HG03565 (cell line): ENCODE measurements around the gene CFAP65.

Source experiments
- ATAC-seq: cut with Tn5 transposase; IDR thresholded peaks from one replicate; pipeline ENCODE4 v1.9.1; 2021; ENCODE audit warnings: mild to moderate bottlenecking, moderate library complexity; ENCODE audit not compliant: unreplicated experiment

The CFAP65 gene

GRCh38 chr2:219017201-219017931 lies 23.9 kb downstream of the CFAP65 start:
- ATAC-seq, result no peak

- no peak for ATAC-seq
Measured at GRCh38 chr2:219016721-219017120, 24.6 kb downstream of the CFAP65 start.

- no peak for ATAC-seq
Measured at GRCh38 chr2:219010873-219011272, 30.4 kb downstream of the CFAP65 start.

- no peak for ATAC-seq
Measured at GRCh38 chr2:219010162-219010756, 31.1 kb downstream of the CFAP65 start.

- no peak for ATAC-seq
Measured at GRCh38 chr2:219009294-219009693, 32.0 kb downstream of the CFAP65 start.

- no peak for ATAC-seq
Measured at GRCh38 chr2:219003979-219004378, 37.3 kb downstream of the CFAP65 start.

DNA sequence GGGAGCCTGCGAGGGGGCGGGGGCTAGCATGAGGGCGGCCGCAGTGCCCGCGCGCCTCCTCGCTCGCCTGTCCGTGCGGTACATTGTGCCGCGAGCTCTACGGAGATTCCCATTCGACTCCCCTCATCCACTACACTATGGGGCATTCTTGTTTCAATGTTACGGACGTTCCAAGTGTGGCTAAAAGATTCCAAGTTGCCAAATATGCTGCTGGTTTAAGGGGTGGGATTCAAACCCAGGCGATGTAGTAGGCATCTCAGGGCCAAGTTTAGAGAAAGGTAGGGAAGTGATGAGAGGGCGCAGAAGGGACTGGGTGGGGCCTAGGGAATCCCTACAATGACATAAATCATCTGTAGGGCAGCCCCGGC lies 38.1 kb downstream of the CFAP65 start:
- no peak for ATAC-seq

GRCh38 chr2:219002395-219003266 lies 38.7 kb downstream of the CFAP65 start:
- no peak for ATAC-seq

GRCh38 chr2:219001577-219002394 lies 39.5 kb downstream of the CFAP65 start:
- no peak for ATAC-seq

GRCh38 chr2:219001100-219001576 lies 40.2 kb downstream of the CFAP65 start:
- ATAC-seq, result no peak

GRCh38 chr2:219000569-219000960 lies 40.8 kb downstream of the CFAP65 start:
- no peak for ATAC-seq

- ATAC-seq, result no peak
Measured at GRCh38 chr2:218999881-219000568, 41.3 kb downstream of the CFAP65 start.

DNA sequence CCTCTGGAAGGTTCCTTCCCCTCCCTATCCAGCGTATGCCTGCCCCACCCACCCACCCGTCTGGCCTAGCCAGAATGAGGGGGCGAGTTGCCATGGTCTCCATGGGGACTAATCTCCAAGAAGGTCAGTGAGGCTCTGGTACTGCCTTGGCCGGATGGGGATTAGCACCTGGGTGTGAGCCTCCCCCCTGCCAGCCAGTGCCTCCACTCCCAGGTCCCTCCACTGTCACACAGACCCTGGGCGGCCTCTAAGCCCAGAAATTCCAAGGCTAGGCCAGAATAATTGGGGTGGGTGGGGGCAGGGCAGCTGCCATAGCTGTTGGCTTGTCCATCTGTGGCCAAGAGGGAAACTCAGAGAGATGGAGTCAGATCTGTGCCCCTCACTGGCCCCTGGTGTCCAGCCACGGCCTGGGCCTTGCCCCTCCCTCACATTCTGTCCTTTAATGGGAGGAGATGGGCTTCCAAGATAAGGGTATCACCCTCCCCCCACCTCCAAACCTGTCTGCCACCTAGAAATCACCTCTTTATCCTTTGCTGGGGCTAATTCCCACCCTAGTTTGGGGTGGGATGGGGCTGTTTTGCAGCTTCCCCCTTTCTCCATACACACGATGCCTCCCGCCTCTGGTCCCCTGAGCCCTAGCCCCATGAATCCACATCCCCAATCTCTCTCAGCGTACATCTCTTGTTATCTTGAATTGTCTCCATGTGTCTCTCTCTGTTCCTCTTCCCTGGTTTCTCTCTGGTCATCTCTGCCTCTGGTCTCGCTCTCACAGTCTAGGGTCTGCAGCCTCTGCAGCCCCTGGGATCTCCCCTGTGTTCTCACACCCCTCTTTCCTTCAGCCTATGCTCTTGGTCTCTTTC lies 42.1 kb downstream of the CFAP65 start:
- no peak for ATAC-seq

- ATAC-seq, result no peak
Measured at GRCh38 chr2:218998414-218999002, 42.8 kb downstream of the CFAP65 start.

GRCh38 chr2:218997731-218998130 lies 43.6 kb downstream of the CFAP65 start:
- ATAC-seq, result no peak

GRCh38 chr2:218996937-218997336 lies 44.4 kb downstream of the CFAP65 start:
- ATAC-seq, result no peak

DNA sequence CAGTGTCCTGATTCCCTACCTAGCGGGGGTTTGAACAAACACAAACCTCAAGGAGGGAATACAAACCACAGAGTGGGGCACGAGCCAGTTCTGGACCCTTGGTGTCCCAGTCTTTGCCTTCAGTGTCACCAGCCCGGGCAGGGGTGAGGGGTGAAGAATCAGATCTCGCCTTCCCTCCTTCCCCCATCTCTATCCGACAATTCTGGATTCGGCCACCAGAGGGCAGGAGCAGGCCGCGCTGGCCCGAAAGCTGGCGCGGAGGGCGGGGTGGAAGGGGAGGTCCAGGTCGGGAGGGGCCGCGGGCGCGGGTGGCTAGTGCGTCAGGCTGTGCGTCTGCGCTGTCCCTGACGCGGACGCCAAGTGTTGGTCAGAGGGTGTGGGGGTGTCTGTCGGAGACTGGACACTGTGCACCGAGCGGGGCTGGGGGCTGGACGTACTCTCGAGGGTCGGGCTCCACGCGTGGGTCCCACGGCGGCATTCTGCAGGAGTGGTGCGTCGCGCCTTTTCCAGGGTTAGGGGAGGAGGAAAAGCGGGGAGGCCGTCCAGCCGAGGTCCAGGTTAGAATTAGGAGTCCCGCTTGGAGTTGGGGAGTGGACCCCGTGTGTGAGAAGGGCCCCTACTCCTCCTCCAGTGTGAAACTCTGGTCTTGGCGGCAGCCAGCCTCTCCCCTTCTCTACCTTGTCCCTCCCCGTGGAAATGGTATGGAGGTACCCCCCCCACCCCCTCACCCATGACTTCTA lies 45.2 kb downstream of the CFAP65 start:
- ATAC-seq, result peak; percentile 57

DNA sequence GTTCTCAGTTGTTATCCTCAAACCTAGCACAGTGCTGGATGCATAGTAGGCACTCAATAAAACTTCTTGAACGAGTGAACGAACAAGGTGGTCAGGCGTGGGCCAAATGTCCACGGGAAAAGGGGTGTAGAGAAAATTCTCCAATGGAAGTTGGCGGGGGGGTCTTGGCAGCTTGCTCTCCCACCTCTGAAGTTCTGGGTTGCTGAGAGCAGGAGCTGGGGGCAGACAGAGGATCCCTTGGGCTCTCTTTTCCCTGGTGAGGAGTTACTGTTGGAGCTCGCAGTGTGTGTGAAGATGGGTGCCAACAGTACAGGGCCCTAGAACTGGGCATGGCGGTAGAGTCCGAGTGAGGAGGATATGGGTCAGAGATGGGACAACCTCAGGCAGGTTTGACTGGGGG lies 45.8 kb downstream of the CFAP65 start:
- ATAC-seq, result no peak
